ENCODE data around the gene FMN1.

- TF ChIP-seq POLR2A (IDR thresholded peaks at IDR 0.05; ENCODE audit: low read depth, low read length) (no peak), TAF1 (IDR thresholded peaks at IDR 0.05; ENCODE audit: borderline replicate concordance, low read depth, low read length) (no peak), POLR2AphosphoS5 (IDR thresholded peaks at IDR 0.05; ENCODE audit: low read depth, low read length) (no peak)
Measured at GRCh38 chr15:33074212-33074611, 120.3 kb downstream of the FMN1 start.

All from GM12892 (cell line).